Measurements from ENCODE around the gene NIP7. TPM values are rescaled to one million over a fixed set of nuclear protein-coding genes. Genes with fewer than 3 reads are reported as not detected.
"Not testable (repeated sequence)": the region's sequence is repeated elsewhere in the genome, so short reads cannot be mapped to it uniquely, and the experiment has no call there.

NIP7 gene
- total RNA-seq, 6 experiments from 2014 or later = 34.7 to 43.5 (median 37.1) TPM

DNA sequence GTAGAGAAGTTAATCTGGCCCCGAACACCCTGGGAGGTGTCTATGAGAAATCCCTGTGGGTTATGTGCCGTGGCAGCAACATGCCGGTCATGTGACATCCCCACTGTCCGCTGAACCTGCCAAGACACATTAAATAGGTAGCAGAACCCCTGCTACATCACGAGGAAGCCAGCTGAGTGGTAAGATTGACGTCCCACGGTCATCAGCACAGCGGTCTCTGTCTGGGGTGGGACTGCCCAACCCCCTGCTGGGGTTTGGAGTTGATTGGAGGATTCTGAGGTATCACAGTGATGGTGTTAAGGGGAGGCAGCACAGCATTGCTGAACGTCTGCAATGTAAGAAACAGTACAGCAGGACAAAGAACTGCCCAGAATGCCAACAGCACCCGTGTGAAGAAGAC lies 10.0 kb downstream of the NIP7 start:
- Mint-ChIP-seq H3K27ac (no peak overlapping the region), H3K4me1 (ENCODE audit: low read depth) (peaks cover 6% of the 10 kb centered on the region; the same call in 1 of the 2 replicates), H3K27me3 (ENCODE audit: insufficient read depth) (no peaks in the 10 kb centered on the region; the same call in 1 of the 2 replicates), H3K9me3 (no peaks in the 10 kb centered on the region), H3K4me3 (no peak overlapping the region), H3K36me3 (ENCODE audit: low read depth) (peaks cover 8% of the 10 kb centered on the region; the same call in 1 of the 2 replicates)
- no peak for DNase-seq
- TF ChIP-seq, protein P1, sequence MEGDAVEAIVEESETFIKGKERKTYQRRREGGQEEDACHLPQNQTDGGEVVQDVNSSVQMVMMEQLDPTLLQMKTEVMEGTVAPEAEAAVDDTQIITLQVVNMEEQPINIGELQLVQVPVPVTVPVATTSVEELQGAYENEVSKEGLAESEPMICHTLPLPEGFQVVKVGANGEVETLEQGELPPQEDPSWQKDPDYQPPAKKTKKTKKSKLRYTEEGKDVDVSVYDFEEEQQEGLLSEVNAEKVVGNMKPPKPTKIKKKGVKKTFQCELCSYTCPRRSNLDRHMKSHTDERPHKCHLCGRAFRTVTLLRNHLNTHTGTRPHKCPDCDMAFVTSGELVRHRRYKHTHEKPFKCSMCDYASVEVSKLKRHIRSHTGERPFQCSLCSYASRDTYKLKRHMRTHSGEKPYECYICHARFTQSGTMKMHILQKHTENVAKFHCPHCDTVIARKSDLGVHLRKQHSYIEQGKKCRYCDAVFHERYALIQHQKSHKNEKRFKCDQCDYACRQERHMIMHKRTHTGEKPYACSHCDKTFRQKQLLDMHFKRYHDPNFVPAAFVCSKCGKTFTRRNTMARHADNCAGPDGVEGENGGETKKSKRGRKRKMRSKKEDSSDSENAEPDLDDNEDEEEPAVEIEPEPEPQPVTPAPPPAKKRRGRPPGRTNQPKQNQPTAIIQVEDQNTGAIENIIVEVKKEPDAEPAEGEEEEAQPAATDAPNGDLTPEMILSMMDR (IDR thresholded peaks at IDR 0.05) = no peak

DNA sequence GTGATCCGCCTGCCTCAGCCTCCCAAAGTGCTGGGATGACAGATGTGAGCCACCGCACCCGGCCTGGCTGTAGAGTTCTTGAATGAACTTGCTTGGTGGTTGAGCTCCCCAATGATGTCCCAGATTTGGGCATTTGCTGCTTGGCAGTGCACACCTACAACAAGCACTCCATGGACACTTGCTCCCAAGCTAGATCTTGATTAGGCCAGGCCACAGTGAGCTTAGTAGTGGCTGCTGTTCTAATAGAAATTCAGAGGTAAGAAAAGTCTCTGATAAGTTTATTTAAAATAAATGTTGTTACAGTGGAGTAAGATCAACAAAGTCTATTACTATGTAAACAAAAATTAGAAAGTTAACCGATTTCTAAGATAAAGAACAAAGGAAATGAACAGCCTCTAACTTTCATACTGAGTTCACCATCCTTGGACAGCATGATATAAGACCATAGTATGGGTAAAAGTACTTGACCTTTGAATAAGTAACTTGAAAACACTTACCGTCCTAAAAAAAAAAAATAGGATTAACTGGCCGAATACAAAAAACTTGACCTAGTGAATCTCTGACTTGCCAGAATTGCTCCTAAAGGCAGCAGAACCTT lies 11.1 kb downstream of the NIP7 start:
- H3K4me3 Mint-ChIP-seq = no peak overlapping the region
- no peaks in the 10 kb centered on the region for H3K9me3 Mint-ChIP-seq
- TF ChIP-seq, protein P1 (IDR thresholded peaks at IDR 0.05) = no peak
- H3K4me1 Mint-ChIP-seq (ENCODE audit: low read depth) = peaks cover 6% of the 10 kb centered on the region; the same call in 1 of the 2 replicates
- no peak overlapping the region; the same call in 1 of the 2 replicates for H3K27ac Mint-ChIP-seq
- H3K36me3 Mint-ChIP-seq (ENCODE audit: low read depth) = peaks cover 8% of the 10 kb centered on the region; the same call in 1 of the 2 replicates
- H3K27me3 Mint-ChIP-seq (ENCODE audit: insufficient read depth) = no peaks in the 10 kb centered on the region; the same call in 1 of the 2 replicates
- no peak for DNase-seq

- Mint-ChIP-seq H3K36me3 (ENCODE audit: low read depth) (peaks cover 8% of the 10 kb centered on the region; the same call in 1 of the 2 replicates), H3K27ac (no peak within 1 kb of the TSS; the same call in 1 of the 2 replicates)
- DNase-seq = no peak
Measured at GRCh38 chr16:69351309-69352027, 11.9 kb downstream of the NIP7 start, which contains the start of gene TMED6. Gene TMED6, minus strand, starts transcription at chr16:69351786. Its CDS starts 33 bp downstream, at chr16:69351753.

GRCh38 chr16:69360070-69360469 lies 20.5 kb downstream of the NIP7 start:
- H3K27ac Mint-ChIP-seq; H3K36me3 Mint-ChIP-seq (ENCODE audit: low read depth); H3K4me3 Mint-ChIP-seq; DNase-seq; H3K27me3 Mint-ChIP-seq (ENCODE audit: insufficient read depth); H3K4me1 Mint-ChIP-seq (ENCODE audit: low read depth); H3K9me3 Mint-ChIP-seq: not testable (repeated sequence)

More at GRCh38 chr16:69351309-69352027, 11.9 kb downstream of the NIP7 start, which contains the start of gene TMED6:
- Mint-ChIP-seq H3K27me3 (ENCODE audit: insufficient read depth) (no peaks in the 10 kb centered on the region), H3K4me1 (ENCODE audit: low read depth) (peaks cover 6% of the 10 kb centered on the region; the same call in 1 of the 2 replicates), H3K9me3 (no peaks in the 10 kb centered on the region), H3K4me3 (no peak within 1 kb of the TSS)
- TF ChIP-seq, protein P1 (IDR thresholded peaks at IDR 0.05) = no peak

DNA sequence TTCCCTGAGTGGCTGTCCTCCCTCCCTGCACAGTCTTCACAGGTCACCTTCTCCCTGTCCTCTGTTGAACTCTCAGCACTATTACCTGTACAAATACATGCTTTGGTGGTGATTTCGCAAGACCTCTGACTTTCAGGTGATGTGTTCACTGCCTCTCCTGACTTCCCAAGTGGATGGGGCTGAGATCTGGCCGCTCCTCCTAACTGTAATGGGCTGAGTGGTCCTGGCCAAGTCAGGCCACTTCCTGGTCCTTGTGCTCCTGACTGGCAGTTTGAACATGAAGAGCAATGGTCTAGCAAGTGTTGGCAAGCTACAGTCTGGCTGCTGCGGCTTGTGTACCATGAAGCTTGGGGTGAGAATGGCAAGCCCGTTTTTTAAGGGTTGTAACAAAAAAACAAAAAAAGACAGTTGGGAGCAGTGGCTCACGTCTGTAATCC lies 23.7 kb downstream of the NIP7 start:
- no peak overlapping the region for H3K27ac Mint-ChIP-seq
- H3K9me3 Mint-ChIP-seq = no peaks in the 10 kb centered on the region
- peaks cover 12% of the 10 kb centered on the region for H3K4me1 Mint-ChIP-seq (ENCODE audit: low read depth)
- DNase-seq = no peak
- no peak overlapping the region for H3K4me3 Mint-ChIP-seq
- H3K36me3 Mint-ChIP-seq (ENCODE audit: low read depth) = peaks cover 25% of the 10 kb centered on the region
- H3K27me3 Mint-ChIP-seq (ENCODE audit: insufficient read depth) = peaks cover 2% of the 10 kb centered on the region; the same call in 1 of the 2 replicates
- TF ChIP-seq, protein P1 (IDR thresholded peaks at IDR 0.05) = no peak

GRCh38 chr16:69364088-69364487 lies 24.5 kb downstream of the NIP7 start:
- H3K9me3 Mint-ChIP-seq = no peaks in the 10 kb centered on the region
- no peak for DNase-seq
- TF ChIP-seq, protein P1 (IDR thresholded peaks at IDR 0.05) = no peak
- no peak overlapping the region for H3K27ac Mint-ChIP-seq
- peaks cover 26% of the 10 kb centered on the region for H3K36me3 Mint-ChIP-seq (ENCODE audit: low read depth)
- H3K4me1 Mint-ChIP-seq (ENCODE audit: low read depth) = peaks cover 12% of the 10 kb centered on the region
- H3K4me3 Mint-ChIP-seq = no peak overlapping the region
- H3K27me3 Mint-ChIP-seq (ENCODE audit: insufficient read depth) = peaks cover 2% of the 10 kb centered on the region; the same call in 1 of the 2 replicates
